Measurements from ENCODE around the gene OR10H1. TPM values are rescaled to one million over a fixed set of nuclear protein-coding genes. Genes with fewer than 3 reads are reported as not detected.
"Not testable (repeated sequence)": the region's sequence is repeated elsewhere in the genome, so short reads cannot be mapped to it uniquely, and the experiment has no call there.

Gene OR10H1
- total and polyA plus RNA-seq, 4 donors: not detected

- 68 to 82% methylated on average over 6 of the region's 6 CpGs for WGBS, 2 donors
- ATAC-seq (ENCODE audit: insufficient read depth, low FRiP score): no peak
- Histone ChIP-seq H3K27me3 (ENCODE audit: control insufficient read depth in 3 of 3, insufficient read depth in 3 of 3, low read length in 2 of 3) (no peaks in the 10 kb centered on the region), H3K27ac (ENCODE audit: low read depth in 1 of 2, low read length in 1 of 2) (no peak overlapping the region), H3K9ac (ENCODE audit: insufficient read depth in 1 of 2, low read length in 2 of 2) (no peak overlapping the region), H3K36me3 (ENCODE audit: control insufficient read depth in 4 of 4, insufficient read depth in 4 of 4, low read length in 4 of 4) (no peaks in the 10 kb centered on the region), H3K4me3 (no peak overlapping the region), H3K9me3 (ENCODE audit: control insufficient read depth in 4 of 4, insufficient read depth in 3 of 4, low read length in 3 of 4) (no peaks in the 10 kb centered on the region), H3K4me1 (ENCODE audit: control insufficient read depth in 5 of 5, insufficient read depth in 5 of 5, low read length in 5 of 5) (peaks cover 0 to 2% (median 0%) of the 10 kb centered on the region in 5 donors)
- no peak for DNase-seq
- no peak for TF ChIP-seq CTCF (IDR thresholded peaks at IDR 0.05; ENCODE audit: control extremely low read depth, extremely low read depth)
These were observed 31.5 kb upstream of the OR10H1 start for GRCh38 chr19:15846923-15847322.

- ATAC-seq (ENCODE audit: insufficient read depth, low FRiP score); H3K4me3 ChIP-seq; H3K36me3 ChIP-seq (ENCODE audit: control insufficient read depth in 4 of 4, insufficient read depth in 4 of 4, low read length in 4 of 4); H3K9ac ChIP-seq (ENCODE audit: insufficient read depth in 1 of 2, low read length in 2 of 2); H3K9me3 ChIP-seq (ENCODE audit: control insufficient read depth in 4 of 4, insufficient read depth in 3 of 4, low read length in 3 of 4); H3K4me1 ChIP-seq (ENCODE audit: control insufficient read depth in 5 of 5, insufficient read depth in 5 of 5, low read length in 5 of 5); H3K27ac ChIP-seq (ENCODE audit: low read depth in 1 of 2, low read length in 1 of 2); H3K27me3 ChIP-seq (ENCODE audit: control insufficient read depth in 3 of 3, insufficient read depth in 3 of 3, low read length in 2 of 3): not testable (repeated sequence)
- WGBS, 2 donors: 51 to 59% methylated on average over 8 of the region's 8 CpGs
- peak; percentile 11 to 59 (median 41) for DNase-seq
These were observed 28.4 kb upstream of the OR10H1 start for GRCh38 chr19:15843894-15844222.

GRCh38 chr19:15843203-15843893, 27.9 kb upstream of the OR10H1 start:
- 40 to 61% methylated on average over 5 of the region's 5 CpGs for WGBS, 2 donors
- TF ChIP-seq CTCF (IDR thresholded peaks at IDR 0.05; ENCODE audit: control extremely low read depth, extremely low read depth): no peak
- no peaks in the 10 kb centered on the region for H3K9me3 ChIP-seq (ENCODE audit: control insufficient read depth in 4 of 4, insufficient read depth in 3 of 4, low read length in 3 of 4)
- H3K4me1 ChIP-seq (ENCODE audit: control insufficient read depth in 5 of 5, insufficient read depth in 5 of 5, low read length in 5 of 5): peaks cover 0 to 2% (median 0%) of the 10 kb centered on the region in 5 donors
- H3K36me3 ChIP-seq (ENCODE audit: control insufficient read depth in 4 of 4, insufficient read depth in 4 of 4, low read length in 4 of 4): no peaks in the 10 kb centered on the region
- DNase-seq: no peak
- no peak overlapping the region for H3K27ac ChIP-seq (ENCODE audit: low read depth in 1 of 2, low read length in 1 of 2)
- no peak overlapping the region for H3K9ac ChIP-seq (ENCODE audit: insufficient read depth in 1 of 2, low read length in 2 of 2)
- no peak for ATAC-seq (ENCODE audit: insufficient read depth, low FRiP score)
- no peak overlapping the region for H3K4me3 ChIP-seq
- no peaks in the 10 kb centered on the region for H3K27me3 ChIP-seq (ENCODE audit: control insufficient read depth in 3 of 3, insufficient read depth in 3 of 3, low read length in 2 of 3)

- Histone ChIP-seq H3K27ac (ENCODE audit: low read depth in 1 of 2, low read length in 1 of 2) (no peak overlapping the region), H3K27me3 (ENCODE audit: control insufficient read depth in 3 of 3, insufficient read depth in 3 of 3, low read length in 2 of 3) (no peaks in the 10 kb centered on the region), H3K4me1 (ENCODE audit: control insufficient read depth in 5 of 5, insufficient read depth in 5 of 5, low read length in 5 of 5) (peaks cover 0 to 8% (median 0%) of the 10 kb centered on the region in 5 donors), H3K9me3 (ENCODE audit: control insufficient read depth in 4 of 4, insufficient read depth in 3 of 4, low read length in 3 of 4) (no peaks in the 10 kb centered on the region), H3K36me3 (ENCODE audit: control insufficient read depth in 4 of 4, insufficient read depth in 4 of 4, low read length in 4 of 4) (no peaks in the 10 kb centered on the region), H3K9ac (ENCODE audit: insufficient read depth in 1 of 2, low read length in 2 of 2) (no peak overlapping the region), H3K4me3 (no peak overlapping the region)
- no peak for TF ChIP-seq CTCF (IDR thresholded peaks at IDR 0.05; ENCODE audit: control extremely low read depth, extremely low read depth)
- ATAC-seq (ENCODE audit: insufficient read depth, low FRiP score): no peak
- whole genome bisulfite sequencing, 2 donors: 64 to 70% methylated on average over 11 of the region's 11 CpGs
- no peak for DNase-seq
These were observed 26.6 kb upstream of the OR10H1 start for GRCh38 chr19:15841875-15842569.
